Erythroblast (primary cell): ENCODE results near the gene RNF26.

Experiments used
- GATA1 ChIP-seq: IDR thresholded peaks from 2 replicates; pipeline ENCODE4 v1.6.1; 2011; ENCODE audit warnings: low read depth, mild to moderate bottlenecking, control low read depth, low read length, moderate library complexity
- POLR2A ChIP-seq: IDR thresholded peaks from 2 replicates; pipeline ENCODE4 v1.6.1; 2011; ENCODE audit warnings: mild to moderate bottlenecking, low read length

GRCh38 chr11:119377112-119377901 lies 43.0 kb downstream of the RNF26 start:
- TF ChIP-seq POLR2A (no peak), GATA1 (no peak)
